Body of pancreas (tissue), 4 donors: ENCODE measurements around the gene MLXIP. TPM values are rescaled to one million over a fixed set of nuclear protein-coding genes. Genes with fewer than 3 reads are reported as not detected.

Source experiments
- ATAC-seq: fragments of 150-250 bp; one replicate; pipeline ENCODE4 v1.9.1; 2016
- DNase-seq, 4 donors: peaks; one replicate each; pipeline ENCODE4 v3.0.0-alpha.2; 2019
- H3K27ac ChIP-seq, 4 donors: fragments of 200-600 bp; sonication (generic); 1 replicate in 3 of 4; 2 replicates in 1 of 4; pipeline versions ENCODE4 v1.5.1 to v1.6.1; 2016 to 2019; ENCODE audit warnings: mild to moderate bottlenecking in 1 of 4, mixed read lengths in 1 of 4, moderate library complexity in 1 of 4
- H3K27me3 ChIP-seq, 2 donors: fragments of 200-600 bp; sonication (generic); one replicate each; pipeline ENCODE4 v1.6.0; 2016; ENCODE audit warnings: mild to moderate bottlenecking in 1 of 2
- H3K36me3 ChIP-seq, 2 donors: fragments of 200-600 bp; sonication (generic); replicated peaks in 1 of 2; 2 replicates each; pipeline ENCODE4 v1.5.1; 2016; ENCODE audit warnings: low read depth in 2 of 2; ENCODE audit not compliant: insufficient read depth in 1 of 2
- H3K4me1 ChIP-seq: fragments of 200-600 bp; sonication (generic); one replicate; pipeline ENCODE4 v1.6.0; 2016
- H3K4me3 ChIP-seq, 2 donors: fragments of 200-600 bp; sonication (generic); 1 replicate in 1 of 2; 2 replicates in 1 of 2; pipeline ENCODE4 v1.5.1; 2016 to 2019
- H3K9me3 ChIP-seq, 3 donors: fragments of 200-600 bp; sonication (generic); 1 replicate in 2 of 3; 2 replicates in 1 of 3; pipeline ENCODE4 v1.5.1; 2016
- POLR2A ChIP-seq, 3 donors: fragments of 450-650 bp; IDR thresholded peaks; one replicate each; pipeline ENCODE4 v1.6.1; 2016; ENCODE audit warnings: antibody characterized with exemption in 3 of 3, mild to moderate bottlenecking in 2 of 3
- WGBS, 2 donors: methylation state at CpG; one replicate each; pipeline ENCODE4 v1.1.5; 2017; 5-methylcytosine and 5-hydroxymethylcytosine counted together
- intact Hi-C: fragments of 100-400 bp; cut with DNase I; formaldehyde crosslinking; loops from one replicate; pipeline ENCODE4 v1.15.1; 2023
- total RNA-seq, 2 donors: library from RNA; depleted of rRNA; stranded (reverse); fragments of >200 nt; gene quantifications; one replicate each; pipeline ENCODE4 v1.1.0, GENCODE V29; 2016
- TF ChIP-seq, protein P1 (sequence below), 7 experiments: fragments of 450-650 bp in 4 of 7; fragments of 200-600 bp in 3 of 7; sonication (generic) in 3 of 7; IDR thresholded peaks; one replicate each; pipeline ENCODE4 v1.5.1; 2016 to 2019; ENCODE audit warnings: antibody characterized with exemption in 7 of 7

MLXIP gene
- total RNA-seq, 2 donors from 2014 or later: 43.6 to 84.0 TPM

DNA sequence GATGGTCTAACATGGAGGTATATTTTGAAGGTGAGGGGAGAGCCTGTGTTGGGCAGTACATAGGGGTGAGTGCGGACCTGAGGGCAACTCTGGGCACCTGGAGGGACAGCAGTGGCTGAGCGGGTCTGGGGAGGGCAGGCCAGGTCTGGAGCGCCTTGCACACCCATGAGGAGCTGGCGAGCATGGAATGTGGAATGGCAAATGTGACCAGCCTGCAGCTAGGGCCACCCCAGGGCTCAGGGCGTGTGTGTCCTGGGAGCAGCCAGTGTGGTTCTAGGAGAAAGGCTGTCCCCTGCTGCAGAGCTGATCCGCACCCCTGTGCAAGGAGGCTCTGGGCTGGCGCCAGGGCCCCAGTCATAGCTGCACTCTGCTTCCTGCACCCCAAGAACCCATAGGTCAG, 32.4 kb upstream of the MLXIP start:
- 93 to 95% methylated on average over 6 to 7 of the region's 7 CpGs for WGBS, 2 donors
- Histone ChIP-seq H3K9me3 (no peaks in the 10 kb centered on the region), H3K27ac (no peak overlapping the region), H3K4me3 (no peak overlapping the region), H3K36me3 (peaks cover 6 to 9% of the 10 kb centered on the region in 2 donors), H3K27me3 (no peaks in the 10 kb centered on the region), H3K4me1 (peaks cover 19% of the 10 kb centered on the region)
- intact Hi-C loops: no loop called here
- TF ChIP-seq, protein P1, sequence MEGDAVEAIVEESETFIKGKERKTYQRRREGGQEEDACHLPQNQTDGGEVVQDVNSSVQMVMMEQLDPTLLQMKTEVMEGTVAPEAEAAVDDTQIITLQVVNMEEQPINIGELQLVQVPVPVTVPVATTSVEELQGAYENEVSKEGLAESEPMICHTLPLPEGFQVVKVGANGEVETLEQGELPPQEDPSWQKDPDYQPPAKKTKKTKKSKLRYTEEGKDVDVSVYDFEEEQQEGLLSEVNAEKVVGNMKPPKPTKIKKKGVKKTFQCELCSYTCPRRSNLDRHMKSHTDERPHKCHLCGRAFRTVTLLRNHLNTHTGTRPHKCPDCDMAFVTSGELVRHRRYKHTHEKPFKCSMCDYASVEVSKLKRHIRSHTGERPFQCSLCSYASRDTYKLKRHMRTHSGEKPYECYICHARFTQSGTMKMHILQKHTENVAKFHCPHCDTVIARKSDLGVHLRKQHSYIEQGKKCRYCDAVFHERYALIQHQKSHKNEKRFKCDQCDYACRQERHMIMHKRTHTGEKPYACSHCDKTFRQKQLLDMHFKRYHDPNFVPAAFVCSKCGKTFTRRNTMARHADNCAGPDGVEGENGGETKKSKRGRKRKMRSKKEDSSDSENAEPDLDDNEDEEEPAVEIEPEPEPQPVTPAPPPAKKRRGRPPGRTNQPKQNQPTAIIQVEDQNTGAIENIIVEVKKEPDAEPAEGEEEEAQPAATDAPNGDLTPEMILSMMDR (IDR thresholded peaks at IDR 0.05): no peak
- no peak for TF ChIP-seq POLR2A (IDR thresholded peaks at IDR 0.05)
- no peak for ATAC-seq
- DNase-seq: no peak

DNA sequence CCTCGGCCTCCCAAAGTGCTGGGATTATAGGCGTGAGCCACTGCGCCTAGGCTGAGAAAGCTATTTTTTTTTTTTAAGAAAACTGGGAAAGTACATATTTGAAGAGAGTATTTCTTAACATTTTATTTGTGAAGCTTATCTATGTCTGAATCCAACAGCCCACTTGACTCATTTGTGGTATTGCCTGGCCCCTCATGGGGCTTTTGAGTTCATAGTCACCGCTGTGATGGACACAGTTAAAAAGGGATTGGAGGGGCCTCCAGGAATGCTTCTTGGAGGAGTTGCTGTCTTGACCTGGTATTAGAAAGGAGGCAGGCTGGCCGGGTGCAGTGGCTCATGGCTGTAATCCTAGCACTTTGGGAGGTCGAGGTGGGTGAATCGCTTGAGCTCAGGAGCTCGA, 30.4 kb upstream of the MLXIP start:
- DNase-seq: no peak
- intact Hi-C loops: no loop called here
- Histone ChIP-seq H3K4me3 (no peak overlapping the region), H3K36me3 (peaks cover 6 to 9% of the 10 kb centered on the region in 2 donors), H3K27me3 (no peaks in the 10 kb centered on the region), H3K4me1 (peaks cover 26% of the 10 kb centered on the region), H3K27ac (no peak overlapping the region), H3K9me3 (no peaks in the 10 kb centered on the region)
- no peak for ATAC-seq
- WGBS, 2 donors: 88 to 93% methylated on average over 8 of the region's 8 CpGs
- TF ChIP-seq POLR2A (IDR thresholded peaks at IDR 0.05): no peak
- TF ChIP-seq, protein P1 (IDR thresholded peaks at IDR 0.05): no peak

DNA sequence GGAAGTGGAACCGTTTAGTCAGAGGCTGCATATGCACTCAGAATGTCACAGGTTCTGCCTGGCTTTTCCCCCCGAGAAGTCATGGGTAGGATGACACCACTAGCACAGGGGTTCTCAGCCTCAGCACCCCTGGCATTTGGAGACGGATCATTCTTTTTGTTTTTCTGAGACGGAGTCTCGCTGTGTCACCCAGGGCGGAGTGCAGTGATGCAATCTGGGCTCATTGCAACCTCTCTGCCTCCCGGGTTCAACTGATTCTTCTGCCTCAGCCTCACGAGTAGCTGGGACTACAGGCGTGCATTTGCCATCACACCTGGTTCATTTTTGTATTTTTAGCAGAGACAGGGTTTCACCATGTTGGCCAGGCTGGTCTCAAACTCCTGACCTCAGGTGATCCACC, 28.7 kb upstream of the MLXIP start:
- Histone ChIP-seq H3K4me3 (no peak overlapping the region), H3K9me3 (no peaks in the 10 kb centered on the region), H3K27ac (peak overlapping the region in 2 of 4 donors; percentile 80), H3K4me1 (peaks cover 34% of the 10 kb centered on the region), H3K27me3 (no peaks in the 10 kb centered on the region), H3K36me3 (peaks cover 0 to 6% of the 10 kb centered on the region in 2 donors)
- no peak for TF ChIP-seq POLR2A (IDR thresholded peaks at IDR 0.05)
- TF ChIP-seq, protein P1 (IDR thresholded peaks at IDR 0.05): no peak
- no peak for DNase-seq
- no peak for ATAC-seq
- intact Hi-C loops: no loop called here
- 71 to 92% methylated on average over 8 to 9 of the region's 9 CpGs for WGBS, 2 donors

DNA sequence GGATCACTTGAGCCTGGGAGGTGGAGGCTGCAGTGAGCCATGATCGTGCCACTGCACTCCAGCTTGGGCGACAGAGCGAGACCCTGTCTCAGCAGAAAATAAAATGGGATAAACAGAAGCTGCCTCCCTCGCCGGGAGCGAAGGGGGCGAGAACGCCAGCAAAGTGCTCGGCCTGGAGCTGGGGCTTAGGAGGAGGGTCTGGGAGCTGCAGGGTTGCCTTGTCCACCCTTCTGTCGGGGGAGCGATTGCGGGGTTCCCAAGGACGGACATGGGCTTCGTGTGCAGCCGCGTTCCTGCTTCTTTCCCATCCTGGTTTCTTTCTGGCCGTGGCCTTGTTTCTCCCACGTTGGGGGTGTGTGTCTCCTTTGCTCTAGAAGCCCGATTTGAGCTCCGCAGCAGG, 27.9 kb upstream of the MLXIP start:
- intact Hi-C loops: no loop called here

More for the DNA sequence above, 27.9 kb upstream of the MLXIP start:
- peaks cover 0 to 6% of the 10 kb centered on the region in 2 donors for H3K36me3 ChIP-seq
- ATAC-seq (no peak), DNase-seq (no peak)
- peak overlapping the region; percentile 58 to 80 (median 77) for H3K27ac ChIP-seq
- peaks cover 34% of the 10 kb centered on the region for H3K4me1 ChIP-seq
- no peak for TF ChIP-seq POLR2A (IDR thresholded peaks at IDR 0.05)
- TF ChIP-seq, protein P1 (IDR thresholded peaks at IDR 0.05): no peak
- no peaks in the 10 kb centered on the region for H3K27me3 ChIP-seq
- no peak overlapping the region for H3K4me3 ChIP-seq
- 82 to 86% methylated on average over 20 of the region's 20 CpGs for WGBS, 2 donors
- H3K9me3 ChIP-seq: no peaks in the 10 kb centered on the region
